HG02884 (cell line): Measurements from ENCODE around the gene DNAJB5.

Source experiments
- ATAC-seq: cut with Tn5 transposase; IDR thresholded peaks from one replicate; pipeline ENCODE4 v1.9.1; 2021; ENCODE audit warnings: mild to moderate bottlenecking, moderate library complexity; ENCODE audit not compliant: unreplicated experiment

DNAJB5 gene

GRCh38 chr9:35044071-35044470 is 54.5 kb downstream of the DNAJB5 start:
- no peak for ATAC-seq
